Erythroblast (primary cell): Measurements from ENCODE around the gene ZNF398.

ENCODE experiments used
- GATA1 ChIP-seq: IDR thresholded peaks from 2 replicates; pipeline ENCODE4 v1.6.1; 2011; ENCODE audit warnings: low read depth, mild to moderate bottlenecking, control low read depth, low read length, moderate library complexity
- POLR2A ChIP-seq: IDR thresholded peaks from 2 replicates; pipeline ENCODE4 v1.6.1; 2011; ENCODE audit warnings: mild to moderate bottlenecking, low read length

- TF ChIP-seq POLR2A (no peak), GATA1 (no peak)
These were observed 24.8 kb downstream of the ZNF398 start for GRCh38 chr7:149171892-149172533.
